ENCODE results near the gene NUDT14.

DNA sequence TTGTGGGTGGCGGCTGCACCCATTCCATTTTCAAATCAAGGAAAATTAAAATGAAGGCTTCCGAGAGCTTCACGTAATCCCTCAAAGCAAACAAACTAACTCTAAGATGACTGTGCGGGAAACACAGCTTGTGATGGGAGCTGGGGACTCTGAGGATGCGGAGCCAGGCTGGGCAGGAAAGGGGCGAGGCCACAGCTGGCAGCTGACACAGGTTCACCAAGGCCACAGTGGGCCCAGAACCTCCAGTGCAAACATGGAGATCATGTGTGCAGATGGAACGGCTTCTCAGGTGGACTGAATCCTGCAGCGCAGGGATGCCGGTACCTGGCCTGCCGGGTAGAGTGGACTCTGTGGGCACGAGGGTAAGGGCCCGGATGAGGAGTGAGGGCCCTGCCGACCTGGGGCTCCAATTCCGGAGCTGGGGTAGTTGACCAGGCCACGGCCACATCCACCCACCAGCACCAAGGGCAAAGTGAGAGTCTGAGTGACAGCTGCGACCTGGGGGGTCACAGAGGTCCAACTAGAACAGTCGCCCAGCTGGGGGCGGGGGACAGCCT lies 48.1 kb upstream of the NUDT14 start:
- TF ChIP-seq, protein P1, sequence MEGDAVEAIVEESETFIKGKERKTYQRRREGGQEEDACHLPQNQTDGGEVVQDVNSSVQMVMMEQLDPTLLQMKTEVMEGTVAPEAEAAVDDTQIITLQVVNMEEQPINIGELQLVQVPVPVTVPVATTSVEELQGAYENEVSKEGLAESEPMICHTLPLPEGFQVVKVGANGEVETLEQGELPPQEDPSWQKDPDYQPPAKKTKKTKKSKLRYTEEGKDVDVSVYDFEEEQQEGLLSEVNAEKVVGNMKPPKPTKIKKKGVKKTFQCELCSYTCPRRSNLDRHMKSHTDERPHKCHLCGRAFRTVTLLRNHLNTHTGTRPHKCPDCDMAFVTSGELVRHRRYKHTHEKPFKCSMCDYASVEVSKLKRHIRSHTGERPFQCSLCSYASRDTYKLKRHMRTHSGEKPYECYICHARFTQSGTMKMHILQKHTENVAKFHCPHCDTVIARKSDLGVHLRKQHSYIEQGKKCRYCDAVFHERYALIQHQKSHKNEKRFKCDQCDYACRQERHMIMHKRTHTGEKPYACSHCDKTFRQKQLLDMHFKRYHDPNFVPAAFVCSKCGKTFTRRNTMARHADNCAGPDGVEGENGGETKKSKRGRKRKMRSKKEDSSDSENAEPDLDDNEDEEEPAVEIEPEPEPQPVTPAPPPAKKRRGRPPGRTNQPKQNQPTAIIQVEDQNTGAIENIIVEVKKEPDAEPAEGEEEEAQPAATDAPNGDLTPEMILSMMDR (IDR thresholded peaks at IDR 0.05) = no peak
- TF ChIP-seq ZFX (IDR thresholded peaks at IDR 0.05; ENCODE audit: borderline replicate concordance) = no peak

All from 22Rv1 (cell line).